Activated naive CD4-positive, alpha-beta T cell treated with anti-CD3 and anti-CD28 coated beads, Interleukin-2, amount 10 ng/mL, durations not matched to agents 7 days and 5 days (primary cell): ENCODE measurements around the gene TMEM163.
"Not testable (repeated sequence)": the region's sequence is repeated elsewhere in the genome, so short reads cannot be mapped to it uniquely, and the experiment has no call there.

Experiments
- CTCF ChIA-PET: fragments of 350-600 bp; sonication (Branson Sonifier 250); formaldehyde crosslinking; loops from one replicate; lab custom pipeline; 2021; ENCODE audit warnings: antibody characterized with exemption; lab: Charles Lee
- DNase-seq: peaks from one replicate; pipeline ENCODE4 v3.0.0-alpha.2; 2020
- H3K27ac Mint-ChIP-seq: one replicate; pipeline ENCODE4 v1.8.0; 2021; ENCODE audit warnings: mild to moderate bottlenecking, moderate library complexity, mixed read lengths
- H3K27me3 Mint-ChIP-seq: one replicate; pipeline ENCODE4 v1.8.0; 2021; ENCODE audit warnings: mild to moderate bottlenecking, mixed read lengths
- H3K36me3 Mint-ChIP-seq: one replicate; pipeline ENCODE4 v1.8.0; 2021; ENCODE audit warnings: mixed read lengths
- H3K4me1 Mint-ChIP-seq: one replicate; pipeline ENCODE4 v1.8.0; 2021; ENCODE audit warnings: mixed read lengths
- H3K4me3 Mint-ChIP-seq: one replicate; pipeline ENCODE4 v1.8.0; 2021; ENCODE audit warnings: mild to moderate bottlenecking, moderate library complexity, mixed read lengths
- H3K9me3 Mint-ChIP-seq: one replicate; pipeline ENCODE4 v1.8.0; 2021; ENCODE audit warnings: mixed read lengths

Gene TMEM163

GRCh38 chr2:134670955-134671354 is 47.8 kb downstream of the TMEM163 start:
- DNase-seq = peak; percentile 22
- Mint-ChIP-seq H3K4me1 (peaks cover 76% of the 10 kb centered on the region), H3K27ac (peak overlapping the region; percentile 30), H3K4me3 (peak overlapping the region; percentile 62), H3K9me3 (no peaks in the 10 kb centered on the region), H3K27me3 (peaks cover 67% of the 10 kb centered on the region), H3K36me3 (peaks cover 2% of the 10 kb centered on the region)
- CTCF ChIA-PET = interaction anchor here (1.1 to 2.1 kb wide), 3 partner anchors 9 to 14 kb away, joined by 3 to 8 read pairs (median 4); no protein-coding TSS in a partner anchor

GRCh38 chr2:134669731-134670669 is 48.8 kb downstream of the TMEM163 start:
- H3K27ac Mint-ChIP-seq = peak overlapping the region; percentile 30
- H3K9me3 Mint-ChIP-seq = no peaks in the 10 kb centered on the region
- H3K27me3 Mint-ChIP-seq = peaks cover 77% of the 10 kb centered on the region
- H3K4me3 Mint-ChIP-seq = peak overlapping the region; percentile 13
- CTCF ChIA-PET = interaction anchor here (1.1 to 2.1 kb wide), 4 partner anchors 10 to 13 kb away, joined by 3 to 8 read pairs (median 4); no protein-coding TSS in a partner anchor
- peak; percentile 79 for DNase-seq
- H3K4me1 Mint-ChIP-seq = peaks cover 79% of the 10 kb centered on the region
- H3K36me3 Mint-ChIP-seq = peaks cover 2% of the 10 kb centered on the region

DNA sequence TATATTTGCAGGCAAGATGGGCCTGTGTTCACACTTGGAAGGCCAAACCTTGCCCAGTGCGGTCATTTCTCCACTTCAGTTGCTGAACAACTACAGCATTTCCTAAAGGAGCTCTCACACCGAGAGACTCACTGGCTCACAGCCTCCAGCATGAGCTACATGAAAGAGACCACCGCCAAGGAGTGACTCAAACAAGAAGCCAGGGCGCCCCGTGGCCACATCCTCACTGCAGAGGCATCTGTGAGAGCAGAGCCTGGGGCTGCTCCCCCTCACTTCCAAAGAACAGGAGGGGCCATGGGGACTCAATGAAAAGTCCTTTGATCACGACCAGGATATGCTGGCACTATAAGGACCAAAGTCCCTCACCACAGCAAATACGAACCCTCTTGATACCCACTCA is 50.0 kb downstream of the TMEM163 start:
- H3K4me3 Mint-ChIP-seq = peak overlapping the region; percentile 13
- peaks cover 83% of the 10 kb centered on the region for H3K27me3 Mint-ChIP-seq
- peaks cover 2% of the 10 kb centered on the region for H3K36me3 Mint-ChIP-seq
- H3K9me3 Mint-ChIP-seq = no peaks in the 10 kb centered on the region
- H3K4me1 Mint-ChIP-seq = peaks cover 79% of the 10 kb centered on the region
- CTCF ChIA-PET = interaction anchor here (1.0 to 1.5 kb wide), 4 partner anchors 8 to 423 kb away, joined by 3 read pairs; no protein-coding TSS in a partner anchor
- DNase-seq = peak; percentile 94
- peak overlapping the region; percentile 30 for H3K27ac Mint-ChIP-seq

- peaks cover 85% of the 10 kb centered on the region for H3K27me3 Mint-ChIP-seq
- peaks cover 72% of the 10 kb centered on the region for H3K4me1 Mint-ChIP-seq
- no peak for DNase-seq
- no peak overlapping the region for H3K27ac Mint-ChIP-seq
- H3K9me3 Mint-ChIP-seq = no peaks in the 10 kb centered on the region
- no peaks in the 10 kb centered on the region for H3K36me3 Mint-ChIP-seq
- H3K4me3 Mint-ChIP-seq = no peak overlapping the region
- CTCF ChIA-PET = no interaction called here
Observed at GRCh38 chr2:134667541-134667940, 51.3 kb downstream of the TMEM163 start.

- no peak overlapping the region for H3K27ac Mint-ChIP-seq
- CTCF ChIA-PET = no interaction called here
- no peak for DNase-seq
- peaks cover 67% of the 10 kb centered on the region for H3K4me1 Mint-ChIP-seq
- peaks cover 83% of the 10 kb centered on the region for H3K27me3 Mint-ChIP-seq
- H3K4me3 Mint-ChIP-seq = no peak overlapping the region
- H3K9me3 Mint-ChIP-seq = no peaks in the 10 kb centered on the region
- no peaks in the 10 kb centered on the region for H3K36me3 Mint-ChIP-seq
Observed at GRCh38 chr2:134667081-134667480, 51.7 kb downstream of the TMEM163 start.

DNA sequence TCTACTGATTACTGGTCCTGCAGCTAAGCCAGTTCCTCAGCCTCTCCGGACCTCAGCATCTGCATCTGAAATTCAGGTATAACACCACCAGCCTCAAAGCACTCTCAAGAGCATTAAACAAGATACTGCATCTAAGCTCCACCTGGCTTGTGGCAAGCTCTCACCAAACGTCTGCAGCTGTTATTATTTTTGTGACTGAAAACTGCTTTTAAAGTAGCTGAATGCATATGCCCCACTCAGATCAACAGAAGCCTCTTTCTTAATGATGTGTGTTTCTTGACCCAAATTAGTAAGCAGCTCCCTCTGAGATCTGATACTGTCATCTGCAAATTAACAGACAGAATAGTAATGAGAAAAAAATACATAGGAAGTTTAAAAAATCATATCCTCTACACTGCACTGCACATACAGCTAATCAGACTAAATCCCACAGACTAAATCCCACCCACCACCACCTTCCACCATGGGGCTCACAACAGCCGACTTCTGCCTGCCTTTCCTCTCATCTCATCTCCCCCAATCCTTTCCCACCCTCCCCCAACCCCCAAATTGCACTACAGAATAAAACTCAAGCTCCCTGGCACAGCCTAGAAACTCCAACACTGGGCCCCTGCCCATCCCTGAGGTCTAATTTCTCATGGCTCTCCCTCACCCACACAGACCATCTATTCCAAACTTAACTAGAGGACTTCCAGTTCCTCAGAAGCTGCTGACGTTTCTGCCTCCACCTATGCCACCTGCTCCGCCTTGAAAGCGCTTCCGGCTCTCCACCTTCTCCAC is 52.9 kb downstream of the TMEM163 start:
- H3K27me3 Mint-ChIP-seq = peaks cover 78% of the 10 kb centered on the region
- H3K27ac Mint-ChIP-seq = no peak overlapping the region
- H3K4me1 Mint-ChIP-seq = peaks cover 59% of the 10 kb centered on the region
- DNase-seq = no peak
- no peaks in the 10 kb centered on the region for H3K9me3 Mint-ChIP-seq
- no peaks in the 10 kb centered on the region for H3K36me3 Mint-ChIP-seq
- CTCF ChIA-PET = interaction anchor here (1.0 kb wide), 1 partner anchor 9 kb away, joined by 3 read pairs; no protein-coding TSS in a partner anchor
- H3K4me3 Mint-ChIP-seq = no peak overlapping the region

- H3K9me3 Mint-ChIP-seq = no peaks in the 10 kb centered on the region
- H3K4me3 Mint-ChIP-seq = no peak overlapping the region
- CTCF ChIA-PET = interaction anchor here (1.1 kb wide), 1 partner anchor 9 kb away, joined by 3 read pairs; no protein-coding TSS in a partner anchor
- no peak overlapping the region for H3K27ac Mint-ChIP-seq
- H3K27me3 Mint-ChIP-seq = peaks cover 76% of the 10 kb centered on the region
- H3K36me3 Mint-ChIP-seq = no peaks in the 10 kb centered on the region
- DNase-seq = no peak
- peaks cover 50% of the 10 kb centered on the region for H3K4me1 Mint-ChIP-seq
Observed at GRCh38 chr2:134663451-134664450, 55.0 kb downstream of the TMEM163 start.

GRCh38 chr2:134662751-134663150 is 56.0 kb downstream of the TMEM163 start:
- CTCF ChIA-PET = no interaction called here
- Mint-ChIP-seq H3K36me3 (no peaks in the 10 kb centered on the region), H3K4me1 (peaks cover 40% of the 10 kb centered on the region), H3K27ac (no peak overlapping the region), H3K27me3 (peaks cover 66% of the 10 kb centered on the region), H3K4me3 (no peak overlapping the region), H3K9me3 (no peaks in the 10 kb centered on the region)
- DNase-seq = no peak

DNA sequence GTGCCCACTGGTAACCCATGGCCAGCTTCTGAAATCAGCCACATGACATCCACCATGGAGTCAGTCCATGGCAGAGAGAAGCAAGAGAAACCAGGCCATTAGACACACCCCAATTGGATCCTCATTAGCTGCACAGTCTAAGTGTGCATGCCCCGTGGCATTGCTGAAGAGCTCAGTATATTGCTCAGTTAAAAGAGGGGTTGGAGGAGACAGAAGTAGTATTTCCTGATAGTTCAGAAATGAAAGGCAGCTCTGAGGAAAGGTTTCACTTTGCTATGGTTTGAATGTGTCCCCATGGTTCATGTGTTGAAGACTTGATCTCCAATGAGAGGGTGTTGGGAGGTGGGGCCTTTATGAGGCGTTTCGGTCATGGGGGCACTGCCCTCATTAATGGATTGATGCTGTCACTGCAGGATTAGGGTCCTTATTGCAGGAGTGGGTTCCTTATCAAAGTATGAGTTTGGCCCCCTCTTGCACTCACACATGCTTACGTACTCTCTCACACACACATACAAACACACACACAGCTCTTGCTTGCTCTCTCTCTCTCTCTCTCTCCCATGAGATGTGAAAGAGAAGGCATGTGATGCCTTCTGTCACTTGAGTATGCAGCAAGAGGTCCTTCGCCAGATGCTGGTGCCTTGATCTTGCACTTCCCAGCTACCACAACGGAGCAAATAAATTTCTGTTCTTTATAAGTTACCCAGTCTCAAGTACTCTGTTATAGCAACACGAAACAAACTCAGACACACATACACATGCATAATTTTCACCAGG is 58.0 kb downstream of the TMEM163 start:
- CTCF ChIA-PET = interaction anchor here (0.7 to 2.0 kb wide), 5 partner anchors 8 to 115 kb away, joined by 3 to 8 read pairs (median 3); no protein-coding TSS in a partner anchor
- no peak overlapping the region for H3K4me3 Mint-ChIP-seq
- DNase-seq = no peak
- no peaks in the 10 kb centered on the region for H3K9me3 Mint-ChIP-seq
- no peak overlapping the region for H3K27ac Mint-ChIP-seq
- peaks cover 47% of the 10 kb centered on the region for H3K27me3 Mint-ChIP-seq
- H3K36me3 Mint-ChIP-seq = no peaks in the 10 kb centered on the region
- peaks cover 20% of the 10 kb centered on the region for H3K4me1 Mint-ChIP-seq

GRCh38 chr2:134659724-134660123 is 59.1 kb downstream of the TMEM163 start:
- H3K9me3 Mint-ChIP-seq = no peaks in the 10 kb centered on the region
- no peak overlapping the region for H3K27ac Mint-ChIP-seq
- no peak for DNase-seq
- H3K4me1 Mint-ChIP-seq = peaks cover 16% of the 10 kb centered on the region
- H3K36me3 Mint-ChIP-seq = no peaks in the 10 kb centered on the region
- H3K4me3 Mint-ChIP-seq = no peak overlapping the region
- peaks cover 36% of the 10 kb centered on the region for H3K27me3 Mint-ChIP-seq
- CTCF ChIA-PET = interaction anchor here (1.1 to 2.0 kb wide), 3 partner anchors 9 to 116 kb away, joined by 3 to 8 read pairs (median 5); no protein-coding TSS in a partner anchor

GRCh38 chr2:134657650-134658250 is 61.0 kb downstream of the TMEM163 start:
- Mint-ChIP-seq H3K4me1 (peaks cover 16% of the 10 kb centered on the region), H3K9me3 (no peaks in the 10 kb centered on the region), H3K36me3 (no peaks in the 10 kb centered on the region), H3K4me3 (no peak overlapping the region), H3K27ac (no peak overlapping the region), H3K27me3 (peaks cover 16% of the 10 kb centered on the region)
- CTCF ChIA-PET = interaction anchor here (0.7 to 1.7 kb wide), 9 partner anchors 8 to 95 kb away, joined by 3 to 4 read pairs (median 3); no protein-coding TSS in a partner anchor
- DNase-seq = peak; percentile 61

DNA sequence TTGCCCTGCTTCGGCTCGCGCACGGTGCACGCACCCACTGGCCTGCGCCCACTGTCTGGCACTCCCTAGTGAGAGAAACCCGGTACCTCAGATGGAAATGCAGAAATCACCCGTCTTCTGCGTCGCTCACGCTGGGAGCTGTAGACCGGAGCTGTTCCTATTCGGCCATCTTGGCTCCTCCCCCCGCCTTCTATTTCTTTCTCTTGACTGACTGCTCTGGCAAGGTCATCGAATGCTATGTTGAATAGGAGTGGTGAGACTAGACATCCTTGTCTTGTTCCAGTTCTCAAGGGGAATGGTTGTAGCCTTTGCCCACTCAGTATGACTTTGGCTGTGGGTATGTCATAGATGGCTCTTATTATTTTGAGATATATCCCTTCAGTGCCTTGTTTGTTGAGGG is 62.4 kb downstream of the TMEM163 start:
- not testable (repeated sequence) for H3K4me3 Mint-ChIP-seq

More for the DNA sequence above, 62.4 kb downstream of the TMEM163 start:
- H3K9me3 Mint-ChIP-seq, DNase-seq, H3K27ac Mint-ChIP-seq, H3K36me3 Mint-ChIP-seq: not testable (repeated sequence)
- Mint-ChIP-seq H3K4me1 (peaks cover 16% of the 10 kb centered on the region), H3K27me3 (peaks cover 14% of the 10 kb centered on the region)
- CTCF ChIA-PET = interaction anchor here (1.0 to 1.7 kb wide), 4 partner anchors 9 to 59 kb away, joined by 3 read pairs; no protein-coding TSS in a partner anchor
